HG02798 (cell line): Measurements from ENCODE around the gene KIAA0825.
"Not testable (repeated sequence)": the region's sequence is repeated elsewhere in the genome, so short reads cannot be mapped to it uniquely, and the experiment has no call there.

Experiments
- ATAC-seq: cut with Tn5 transposase; IDR thresholded peaks from one replicate; pipeline ENCODE4 v1.9.1; 2021; ENCODE audit warnings: mild to moderate bottlenecking; ENCODE audit not compliant: unreplicated experiment, poor library complexity

The KIAA0825 gene

GRCh38 chr5:94209272-94209671, 409.1 kb downstream of the KIAA0825 start:
- no peak for ATAC-seq

- no peak for ATAC-seq
Observed at GRCh38 chr5:94199566-94199965, 418.8 kb downstream of the KIAA0825 start.

- ATAC-seq = no peak
Observed at GRCh38 chr5:94197970-94198369, 420.4 kb downstream of the KIAA0825 start.

GRCh38 chr5:94196953-94197352, 421.5 kb downstream of the KIAA0825 start:
- ATAC-seq = no peak

- no peak for ATAC-seq
Observed at GRCh38 chr5:94192658-94193391, 425.6 kb downstream of the KIAA0825 start.

GRCh38 chr5:94191604-94192003, 426.8 kb downstream of the KIAA0825 start:
- no peak for ATAC-seq

- ATAC-seq = no peak
Observed at GRCh38 chr5:94188725-94189124, 429.7 kb downstream of the KIAA0825 start.

GRCh38 chr5:94184870-94185269, 433.5 kb downstream of the KIAA0825 start:
- ATAC-seq = no peak

- ATAC-seq = peak; percentile 68
Observed at GRCh38 chr5:94181895-94182294, 436.5 kb downstream of the KIAA0825 start.

GRCh38 chr5:94180761-94181160, 437.6 kb downstream of the KIAA0825 start:
- ATAC-seq = no peak

- no peak for ATAC-seq
Observed at GRCh38 chr5:94175912-94176311, 442.5 kb downstream of the KIAA0825 start.

- ATAC-seq = no peak
Observed at GRCh38 chr5:94174748-94175411, 443.5 kb downstream of the KIAA0825 start.

GRCh38 chr5:94173100-94173499, 445.3 kb downstream of the KIAA0825 start:
- no peak for ATAC-seq

- ATAC-seq = not testable (repeated sequence)
Observed at GRCh38 chr5:94171070-94171469, 447.3 kb downstream of the KIAA0825 start.

- peak; percentile 77 for ATAC-seq
Observed at GRCh38 chr5:94170158-94170557, 448.2 kb downstream of the KIAA0825 start.

- ATAC-seq = no peak
Observed at GRCh38 chr5:94168151-94168550, 450.3 kb downstream of the KIAA0825 start.

- no peak for ATAC-seq
Observed at GRCh38 chr5:94161801-94162200, 456.6 kb downstream of the KIAA0825 start.

- no peak for ATAC-seq
Observed at GRCh38 chr5:94159144-94159543, 459.3 kb downstream of the KIAA0825 start.

GRCh38 chr5:94157704-94158539, 460.5 kb downstream of the KIAA0825 start:
- ATAC-seq = no peak

GRCh38 chr5:94154672-94155071, 463.7 kb downstream of the KIAA0825 start:
- ATAC-seq = no peak
